Measurements from ENCODE around the gene KCND2.

GRCh38 chr7:120586571-120586970 is 313.6 kb downstream of the KCND2 start:
- no peak for TF ChIP-seq POLR2AphosphoS5 (IDR thresholded peaks at IDR 0.05; ENCODE audit: low read depth, low read length)
- TF ChIP-seq CTCF (IDR thresholded peaks at IDR 0.05; ENCODE audit: control extremely low read depth in 1 of 3, insufficient read depth in 1 of 3, low read depth in 1 of 3, low read length in 3 of 3), result no peak
- TF ChIP-seq SUZ12 (IDR thresholded peaks at IDR 0.05; ENCODE audit: low read length), result no peak
- no peak for TF ChIP-seq POLR2A (IDR thresholded peaks at IDR 0.05; ENCODE audit: control extremely low read depth in 1 of 2, low read depth in 2 of 2, low read length in 2 of 2)
